Heart right ventricle (tissue), 16 donors: ENCODE data around the gene MAPK8IP2. TPM values are rescaled to one million over a fixed set of nuclear protein-coding genes. Genes with fewer than 3 reads are reported as not detected.
A peak's percentile ranks its signal among the peaks of the same experiment; 100 is the strongest.

Experiments
- ATAC-seq, 8 donors: fragments of 200-7000 bp; cut with Tn5 transposase; one replicate each; pipeline ENCODE4 v1.9.1; 2020; ENCODE audit warnings: mild to moderate bottlenecking in 8 of 8, moderate library complexity in 8 of 8, moderate number of reproducible peaks in 1 of 8
- DNase-seq, 2 donors: peaks; one replicate each; pipeline ENCODE4 v3.0.0-alpha.2; 2020
- H3K27ac ChIP-seq, 10 donors: fragments of 200-600 bp; sonication (generic) in 2 of 10; one replicate each; pipeline versions ENCODE4 v1.5.0 to v1.8.0; 2020 to 2022; ENCODE audit warnings: mild to moderate bottlenecking in 3 of 10
- H3K27me3 ChIP-seq, 7 donors: fragments of 200-600 bp; one replicate each; pipeline ENCODE4 v1.8.0; 2021 to 2022; ENCODE audit warnings: mild to moderate bottlenecking in 2 of 7
- H3K36me3 ChIP-seq, 9 donors: fragments of 200-600 bp; sonication (generic) in 1 of 9; one replicate each; pipeline versions ENCODE4 v1.5.0 to v1.8.0; 2020 to 2022; ENCODE audit warnings: mild to moderate bottlenecking in 2 of 9
- H3K4me1 ChIP-seq, 9 donors: fragments of 200-600 bp; sonication (generic) in 1 of 9; one replicate each; pipeline versions ENCODE4 v1.5.0 to v1.8.0; 2020 to 2022; ENCODE audit warnings: mild to moderate bottlenecking in 4 of 9
- H3K4me3 ChIP-seq, 10 donors: fragments of 200-600 bp; sonication (generic) in 2 of 10; one replicate each; pipeline versions ENCODE4 v1.5.0 to v1.8.0; 2020 to 2022; ENCODE audit warnings: mild to moderate bottlenecking in 7 of 10, moderate library complexity in 2 of 10
- H3K9me3 ChIP-seq, 11 donors: fragments of 200-600 bp in 10 of 11; sonication (generic) in 2 of 11; one replicate each; pipeline versions ENCODE4 v1.5.0 to v1.8.0; 2013 to 2022; ENCODE audit warnings: mild to moderate bottlenecking in 2 of 11, control low read depth in 1 of 11, moderate library complexity in 1 of 11
- CTCF ChIP-seq, 9 donors: fragments of 200-600 bp; sonication (generic) in 2 of 9; IDR thresholded peaks; one replicate each; pipeline versions ENCODE4 v1.5.0 to v1.8.0; 2021 to 2022; ENCODE audit warnings: antibody characterized with exemption in 9 of 9, mild to moderate bottlenecking in 5 of 9, moderate library complexity in 1 of 9
- WGBS, 2 donors: extraction: QIAGEN DNeasy Blood & Tissue Kit; methylation state at CpG; one replicate each; pipeline ENCODE4 v1.1.7; 2013; ENCODE audit warnings: inconsistent platforms in 1 of 2; 5-methylcytosine and 5-hydroxymethylcytosine counted together
- intact Hi-C, 10 donors: fragments of 100-400 bp; cut with DNase I; formaldehyde crosslinking; loops; one replicate each; pipeline versions ENCODE4 v1.11.1 to v1.14.2; 2022
- polyA plus RNA-seq, 2 donors: library from polyadenylated mRNA; stranded (reverse); fragments of 200-250 nt; gene quantifications; one replicate each; pipeline ENCODE4 v1.2.3, GENCODE V29; 2013
- total RNA-seq, 10 donors: library from RNA; stranded (reverse); fragmentation: NEBNext Ultra II Directional in 3 of 10; extraction: Animal tissue kit (Norgen Biotek cat#: 25700) in 3 of 10; gene quantifications; one replicate each; pipeline versions ENCODE4 v1.2.1 to v1.2.4, GENCODE V29; 2021 to 2023
- donor health status: Arrhythmogenic right ventricular cardiomyopathy.
- donor health status: ischemic (EF 13 %, LVEDD 7.1; RV severe dilation, severe dysfunction).
- donor health status: healthy with polysubstance abuse.
- donor health status: DM: no; HTN: yes; CAD: no.
- donor health status: DM: no; HTN: no; CAD: no.
- donor health status: ischemic (EF 25% LVEDD 6.9; RV normal size, moderate dysfunction).
- donor health status: ischemic (EF 25% LVEDD 5.7; RV mildly dilated, moderate dysfunction).
- donor health status: healthy.
- donor health status: DM: yes; HTN: yes; CAD: no.
- donor health status: Ischemic cardiomyopathy.
- donor health status: ischemic (EF 35%, LVEDD 5.7; RV mildly dilated, moderate dysfunction).
- donor health status: nonischemic (EF 11% LVEDD 7.7; RV severe dilation, severe dysfunction).
- donor health status: DM: yes; HTN: yes; CAD: no.
- donor health status: PGD.
- donor health status: ischemic (EF 29% LVEDD 5.4; RV normal size, mild dysfunction).
- donor health status: nonischemic (EF 23%, LVEDD 6.1; RV moderate dilation, normal function).

The MAPK8IP2 gene
- total and polyA plus RNA-seq, 12 donors = 0.08 to 0.52 (median 0.27) TPM

GRCh38 chr22:50582493-50583293 is 17.9 kb upstream of the MAPK8IP2 start, which contains the start of gene CHKB:
CHKB (minus strand) TSS chr22:50582849; CDS start chr22:50582781, 68 bp downstream.
- no peaks in the 10 kb centered on the region for H3K9me3 ChIP-seq
- H3K36me3 ChIP-seq = peaks cover 0 to 29% (median 6%) of the 10 kb centered on the region in 9 donors
- H3K4me3 ChIP-seq = peak within 1 kb of the TSS; percentile 58 to 88 (median 78)
- H3K4me1 ChIP-seq = peaks cover 5 to 48% (median 37%) of the 10 kb centered on the region in 9 donors
- peak in 1 of 9 donors; percentile 43 for TF ChIP-seq CTCF (IDR thresholded peaks at IDR 0.05)
- H3K27ac ChIP-seq = peak within 1 kb of the TSS; percentile 96 to 100 (median 97)
- no peaks in the 10 kb centered on the region for H3K27me3 ChIP-seq
- ATAC-seq (peak; percentile 94 to 98 (median 97)), DNase-seq (peak; percentile 99)
- WGBS, 2 donors = 0% methylated on average over 86 to 96 of the region's 96 CpGs
- intact Hi-C loops = loop anchor here in 3 of 10 donors (2.0 to 5.0 kb wide), 3 partner anchors 20 to 60 kb away; partner anchors contain the start of gene SYCE3 (in 1 of the 3)

GRCh38 chr22:50583294-50583861 is 17.2 kb upstream of the MAPK8IP2 start:
- peak; percentile 1 to 42 (median 9) for ATAC-seq
- H3K36me3 ChIP-seq = peaks cover 0 to 29% (median 6%) of the 10 kb centered on the region in 9 donors
- H3K4me1 ChIP-seq = peaks cover 5 to 46% (median 36%) of the 10 kb centered on the region in 9 donors
- peak in 1 of 9 donors; percentile 8 for TF ChIP-seq CTCF (IDR thresholded peaks at IDR 0.05)
- no peaks in the 10 kb centered on the region for H3K27me3 ChIP-seq
- 7 to 9% methylated on average over 36 to 37 of the region's 37 CpGs for WGBS, 2 donors
- peak overlapping the region; percentile 96 to 100 (median 97) for H3K27ac ChIP-seq
- intact Hi-C loops = loop anchor here in 3 of 10 donors (2.0 to 5.0 kb wide), 3 partner anchors 21 to 61 kb away; partner anchors contain the start of gene SYCE3 (in 1 of the 3)
- H3K9me3 ChIP-seq = no peaks in the 10 kb centered on the region
- DNase-seq = no peak
- peak overlapping the region; percentile 58 to 88 (median 78) for H3K4me3 ChIP-seq

- no peak for DNase-seq
- peaks cover 0 to 19% (median 2%) of the 10 kb centered on the region in 9 donors for H3K36me3 ChIP-seq
- 94 to 96% methylated on average over 23 of the region's 23 CpGs for WGBS, 2 donors
- no peak for TF ChIP-seq CTCF (IDR thresholded peaks at IDR 0.05)
- no peak for ATAC-seq
- no peaks in the 10 kb centered on the region for H3K27me3 ChIP-seq
- intact Hi-C loops = loop anchor here in 1 of 10 donors (5.0 kb wide), 1 partner anchor 62 kb away; no protein-coding TSS in a partner anchor
- no peak overlapping the region for H3K4me3 ChIP-seq
- no peaks in the 10 kb centered on the region for H3K9me3 ChIP-seq
- no peak overlapping the region for H3K27ac ChIP-seq
- peaks cover 0 to 36% (median 26%) of the 10 kb centered on the region in 9 donors for H3K4me1 ChIP-seq
Measured at GRCh38 chr22:50584106-50585096, 16.2 kb upstream of the MAPK8IP2 start.
